ENCODE data around the gene SLC16A7. TPM values are rescaled to one million over a fixed set of nuclear protein-coding genes. Genes with fewer than 3 reads are reported as not detected.

The SLC16A7 gene
- total and polyA plus RNA-seq, 10 of the 15 experiments (the other 5 are each of a cell fraction or from before 2014, with no cell fraction given), result 1.5 to 12.9 (median 6.7) TPM

DNA sequence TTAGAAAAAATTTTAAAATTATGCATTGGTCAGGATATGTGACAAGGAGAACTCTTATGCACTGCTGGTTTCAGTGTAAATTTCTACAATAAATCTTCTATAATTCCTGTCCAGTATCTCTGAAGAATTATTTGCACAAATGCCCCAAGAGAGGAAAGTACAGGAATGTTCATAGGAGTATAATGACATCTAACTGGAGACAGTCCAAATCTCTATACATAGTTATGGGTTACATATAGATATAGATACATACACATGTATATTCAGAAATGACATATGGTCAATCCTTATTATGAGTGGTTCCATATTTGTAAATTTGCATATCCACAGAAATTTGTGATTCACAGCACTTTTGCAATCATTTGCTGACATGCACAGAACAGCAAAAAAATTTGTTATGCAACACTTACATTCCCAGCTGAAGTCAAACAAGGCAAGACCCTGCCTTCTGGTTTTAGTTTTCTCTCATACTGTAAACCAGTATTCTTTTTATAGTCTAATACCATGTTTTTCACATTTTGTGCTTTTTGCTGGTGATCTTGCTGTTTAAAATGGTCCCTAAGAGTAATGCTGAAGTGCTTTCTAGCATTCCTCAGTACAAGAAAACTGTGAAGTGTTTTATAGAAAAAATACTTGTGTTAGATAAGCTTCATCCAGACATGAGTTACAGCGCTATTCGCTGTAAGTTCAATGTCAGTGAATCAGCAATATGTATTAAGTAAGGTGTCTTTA lies 103.8 kb downstream of the SLC16A7 start:
- ATAC-seq (no peak), DNase-seq (ENCODE audit: low read depth, low spot score) (no peak), FAIRE-seq (peak; percentile 59)
- Histone ChIP-seq H3K9me3 (replicated peaks; ENCODE audit: control insufficient read depth, insufficient read depth, low read length) (no peaks in the 10 kb centered on the region), H3K9ac (ENCODE audit: control insufficient read depth, insufficient read depth, low read length) (no peak overlapping the region), H4K20me1 (ENCODE audit: control insufficient read depth, insufficient read depth) (no peaks in the 10 kb centered on the region), H3K27ac (ENCODE audit: control insufficient read depth, insufficient read depth) (no peak overlapping the region), H3K4me3 (no peak overlapping the region), H3K27me3 (replicated peaks in 1 of 2; ENCODE audit: control insufficient read depth in 2 of 2, insufficient read depth in 2 of 2, low read length in 1 of 2) (no peaks in the 10 kb centered on the region), H3K4me2 (ENCODE audit: control insufficient read depth, insufficient read depth) (no peak overlapping the region), H2AFZ (ENCODE audit: control insufficient read depth, low read depth, low read length) (no peak overlapping the region), H3K4me1 (ENCODE audit: control insufficient read depth, insufficient read depth, low read length) (no peaks in the 10 kb centered on the region), H3K79me2 (ENCODE audit: control insufficient read depth, insufficient read depth, low read length) (no peaks in the 10 kb centered on the region), H3K36me3 (ENCODE audit: control insufficient read depth in 2 of 2, insufficient read depth in 2 of 2, low read length in 1 of 2) (no peaks in the 10 kb centered on the region)
- TF ChIP-seq, protein P1, sequence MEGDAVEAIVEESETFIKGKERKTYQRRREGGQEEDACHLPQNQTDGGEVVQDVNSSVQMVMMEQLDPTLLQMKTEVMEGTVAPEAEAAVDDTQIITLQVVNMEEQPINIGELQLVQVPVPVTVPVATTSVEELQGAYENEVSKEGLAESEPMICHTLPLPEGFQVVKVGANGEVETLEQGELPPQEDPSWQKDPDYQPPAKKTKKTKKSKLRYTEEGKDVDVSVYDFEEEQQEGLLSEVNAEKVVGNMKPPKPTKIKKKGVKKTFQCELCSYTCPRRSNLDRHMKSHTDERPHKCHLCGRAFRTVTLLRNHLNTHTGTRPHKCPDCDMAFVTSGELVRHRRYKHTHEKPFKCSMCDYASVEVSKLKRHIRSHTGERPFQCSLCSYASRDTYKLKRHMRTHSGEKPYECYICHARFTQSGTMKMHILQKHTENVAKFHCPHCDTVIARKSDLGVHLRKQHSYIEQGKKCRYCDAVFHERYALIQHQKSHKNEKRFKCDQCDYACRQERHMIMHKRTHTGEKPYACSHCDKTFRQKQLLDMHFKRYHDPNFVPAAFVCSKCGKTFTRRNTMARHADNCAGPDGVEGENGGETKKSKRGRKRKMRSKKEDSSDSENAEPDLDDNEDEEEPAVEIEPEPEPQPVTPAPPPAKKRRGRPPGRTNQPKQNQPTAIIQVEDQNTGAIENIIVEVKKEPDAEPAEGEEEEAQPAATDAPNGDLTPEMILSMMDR (IDR thresholded peaks at IDR 0.05 in 2 of 3, conservative IDR thresholded peaks at IDR 0.05 in 1 of 3; ENCODE audit: control insufficient read depth in 2 of 3, extremely low read depth in 1 of 3, insufficient read depth in 1 of 3, low read depth in 3 of 3, low read length in 3 of 3), result no peak
- TF ChIP-seq, protein P2, sequence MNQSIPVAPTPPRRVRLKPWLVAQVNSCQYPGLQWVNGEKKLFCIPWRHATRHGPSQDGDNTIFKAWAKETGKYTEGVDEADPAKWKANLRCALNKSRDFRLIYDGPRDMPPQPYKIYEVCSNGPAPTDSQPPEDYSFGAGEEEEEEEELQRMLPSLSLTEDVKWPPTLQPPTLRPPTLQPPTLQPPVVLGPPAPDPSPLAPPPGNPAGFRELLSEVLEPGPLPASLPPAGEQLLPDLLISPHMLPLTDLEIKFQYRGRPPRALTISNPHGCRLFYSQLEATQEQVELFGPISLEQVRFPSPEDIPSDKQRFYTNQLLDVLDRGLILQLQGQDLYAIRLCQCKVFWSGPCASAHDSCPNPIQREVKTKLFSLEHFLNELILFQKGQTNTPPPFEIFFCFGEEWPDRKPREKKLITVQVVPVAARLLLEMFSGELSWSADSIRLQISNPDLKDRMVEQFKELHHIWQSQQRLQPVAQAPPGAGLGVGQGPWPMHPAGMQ (IDR thresholded peaks at IDR 0.05; ENCODE audit: borderline replicate concordance), result no peak
- no peak for TF ChIP-seq NFIC (IDR thresholded peaks at IDR 0.05; ENCODE audit: low read depth, low read length)
- no peak for TF ChIP-seq SRF (IDR thresholded peaks at IDR 0.05; ENCODE audit: low read depth in 2 of 2, low read length in 2 of 2)
- TF ChIP-seq, protein P3, sequence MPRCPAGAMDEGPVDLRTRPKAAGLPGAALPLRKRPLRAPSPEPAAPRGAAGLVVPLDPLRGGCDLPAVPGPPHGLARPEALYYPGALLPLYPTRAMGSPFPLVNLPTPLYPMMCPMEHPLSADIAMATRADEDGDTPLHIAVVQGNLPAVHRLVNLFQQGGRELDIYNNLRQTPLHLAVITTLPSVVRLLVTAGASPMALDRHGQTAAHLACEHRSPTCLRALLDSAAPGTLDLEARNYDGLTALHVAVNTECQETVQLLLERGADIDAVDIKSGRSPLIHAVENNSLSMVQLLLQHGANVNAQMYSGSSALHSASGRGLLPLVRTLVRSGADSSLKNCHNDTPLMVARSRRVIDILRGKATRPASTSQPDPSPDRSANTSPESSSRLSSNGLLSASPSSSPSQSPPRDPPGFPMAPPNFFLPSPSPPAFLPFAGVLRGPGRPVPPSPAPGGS (IDR thresholded peaks at IDR 0.05; ENCODE audit: borderline replicate concordance, insufficient read depth, low read depth, low read length, poor library complexity, severe bottlenecking), result no peak
- TF ChIP-seq RBBP5 (conservative IDR thresholded peaks at IDR 0.05), result no peak
- TF ChIP-seq ZNF274 (IDR thresholded peaks at IDR 0.05; ENCODE audit: insufficient read depth, insufficient read length), result no peak
- TF ChIP-seq ZZZ3 (IDR thresholded peaks at IDR 0.05; ENCODE audit: control insufficient read depth, insufficient read length, low read depth), result no peak
- TF ChIP-seq EP300 (IDR thresholded peaks at IDR 0.05; ENCODE audit: borderline replicate concordance in 1 of 2, control insufficient read depth in 1 of 2, low read depth in 2 of 2, low read length in 2 of 2), result no peak
- TF ChIP-seq, protein P4, sequence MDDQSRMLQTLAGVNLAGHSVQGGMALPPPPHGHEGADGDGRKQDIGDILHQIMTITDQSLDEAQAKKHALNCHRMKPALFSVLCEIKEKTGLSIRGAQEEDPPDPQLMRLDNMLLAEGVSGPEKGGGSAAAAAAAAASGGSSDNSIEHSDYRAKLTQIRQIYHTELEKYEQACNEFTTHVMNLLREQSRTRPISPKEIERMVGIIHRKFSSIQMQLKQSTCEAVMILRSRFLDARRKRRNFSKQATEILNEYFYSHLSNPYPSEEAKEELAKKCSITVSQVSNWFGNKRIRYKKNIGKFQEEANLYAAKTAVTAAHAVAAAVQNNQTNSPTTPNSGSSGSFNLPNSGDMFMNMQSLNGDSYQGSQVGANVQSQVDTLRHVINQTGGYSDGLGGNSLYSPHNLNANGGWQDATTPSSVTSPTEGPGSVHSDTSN (IDR thresholded peaks at IDR 0.05; ENCODE audit: insufficient replicate concordance, low read depth, low read length), result no peak
- no peak for TF ChIP-seq NFYB (IDR thresholded peaks at IDR 0.05; ENCODE audit: insufficient read depth, low read depth, low read length)
- no peak for TF ChIP-seq TCF3 (IDR thresholded peaks at IDR 0.05; ENCODE audit: borderline replicate concordance, insufficient read depth, low read depth, low read length)
- in situ Hi-C loops (cut with MboI), result no loop called here
- no TSS peak for BruUV-seq (replicated peaks)
- ChIA-PET CTCF (no interaction called here), SMC1A (ENCODE audit: uncharacterized antibody, unreplicated experiment) (no interaction called here), RAD21 (ENCODE audit: unreplicated experiment) (no interaction called here), POLR2A (no interaction called here)
- 100% methylated on average over 2 of the region's 2 CpGs for WGBS (ENCODE audit: insufficient coverage, insufficient replicate concordance, low lambda C conversion rate, missing lambda C conversion rate)
- intact Hi-C loops (cut with micrococcal nuclease; ENCODE audit: unreplicated experiment), result no loop called here
